K562 (cell line): ENCODE data around the gene WDR13. TPM values are rescaled to one million over a fixed set of nuclear protein-coding genes. Genes with fewer than 3 reads are reported as not detected.
A peak's percentile ranks its signal among the peaks of the same experiment; 100 is the strongest.

Experiments used
- ARHGAP35 ChIP-seq: fragments of 450-650 bp; IDR thresholded peaks from 2 replicates; pipeline ENCODE4 v1.6.1; 2018; ENCODE audit not compliant: partially characterized antibody
- BRD4 ChIP-seq: fragments of 200-600 bp; sonication (generic); IDR thresholded peaks from 2 replicates; pipeline ENCODE4 v1.6.1; 2017; ENCODE audit warnings: inconsistent platforms
- CBFA2T2 ChIP-seq: fragments of 450-650 bp; conservative IDR thresholded peaks from 2 replicates; pipeline ENCODE4 v1.6.1; 2017; ENCODE audit warnings: mild to moderate bottlenecking
- E2F6 ChIP-seq, 2 experiments: IDR thresholded peaks; 2 replicates each; pipeline ENCODE4 v1.6.1; 2011; ENCODE audit warnings: borderline replicate concordance in 1 of 2, control low read depth in 1 of 2, low read depth in 1 of 2, low read length in 1 of 2, mild to moderate bottlenecking in 1 of 2, mixed read lengths in 1 of 2, moderate library complexity in 1 of 2; ENCODE audit not compliant: insufficient read depth in 1 of 2, insufficient read length in 1 of 2, poor library complexity in 1 of 2, severe bottlenecking in 1 of 2; ENCODE audit errors: extremely low read depth in 1 of 2
- FOXA3 ChIP-seq, 2 experiments: fragments of 450-650 bp in 1 of 2; sonication (generic) in 1 of 2; formaldehyde crosslinking; IDR thresholded peaks in 1 of 2; conservative IDR thresholded peaks in 1 of 2; 2 replicates each; pipeline versions ENCODE4 v1.4.0 to v1.8.0; 2020 to 2022; ENCODE audit warnings: mild to moderate bottlenecking in 2 of 2, missing genetic modification reagents in 1 of 2
- FOXJ2 ChIP-seq: fragments of 200-800 bp; sonication (Bioruptor generic); IDR thresholded peaks from 2 replicates; pipeline ENCODE4 v1.6.1; 2016; ENCODE audit warnings: missing genetic modification characterization, missing compliant biosample characterization
- FOXJ3 ChIP-seq: sonication (generic); formaldehyde crosslinking; IDR thresholded peaks from 2 replicates; pipeline ENCODE4 v1.4.0; 2020; ENCODE audit warnings: mild to moderate bottlenecking, missing genetic modification reagents
- FUS ChIP-seq: fragments of 200-400 bp; formaldehyde crosslinking; optimal IDR thresholded peaks from 2 replicates; pipeline ENCODE3; 2017; ENCODE audit warnings: low read depth, low read length
- GTF2A2 ChIP-seq: IDR thresholded peaks from 2 replicates; pipeline ENCODE4 v1.6.1; 2016; ENCODE audit warnings: mild to moderate bottlenecking, missing genetic modification characterization, missing compliant biosample characterization
- HCFC1 ChIP-seq: IDR thresholded peaks from 2 replicates; pipeline ENCODE4 v1.6.1; 2012; ENCODE audit warnings: low read depth, low read length, improper control_type of control experiment
- HDAC3 ChIP-seq: fragments of 450-650 bp; IDR thresholded peaks from 2 replicates; pipeline ENCODE4 v1.6.1; 2018; ENCODE audit warnings: borderline replicate concordance, mild to moderate bottlenecking, moderate library complexity; ENCODE audit not compliant: partially characterized antibody
- HNRNPL ChIP-seq: fragments of 200-400 bp; formaldehyde crosslinking; IDR thresholded peaks from 2 replicates; pipeline ENCODE4 v1.6.1; 2017; ENCODE audit warnings: low read depth, mild to moderate bottlenecking, low read length
- KHSRP ChIP-seq: fragments of 450-650 bp; IDR thresholded peaks from 2 replicates; pipeline ENCODE4 v1.6.1; 2017
- MLLT1 ChIP-seq, 2 experiments: fragments of 450-650 bp; IDR thresholded peaks; 2 replicates each; pipeline ENCODE4 v1.6.1; 2016
- MTA1 ChIP-seq: fragments of 450-650 bp; IDR thresholded peaks from 2 replicates; pipeline ENCODE4 v1.6.1; 2017; ENCODE audit warnings: borderline replicate concordance
- NCOA4 ChIP-seq: fragments of 450-650 bp; IDR thresholded peaks from 2 replicates; pipeline ENCODE4 v1.6.1; 2018; ENCODE audit warnings: mild to moderate bottlenecking; ENCODE audit not compliant: partially characterized antibody
- NR2C1 ChIP-seq, 2 experiments: fragments of 450-650 bp; IDR thresholded peaks; 2 replicates each; pipeline ENCODE4 v1.6.1; 2017; ENCODE audit warnings: mild to moderate bottlenecking in 2 of 2, antibody characterized with exemption in 1 of 2, inconsistent platforms in 1 of 2, missing compliant biosample characterization in 1 of 2, missing genetic modification characterization in 1 of 2
- PML ChIP-seq: IDR thresholded peaks from 2 replicates; pipeline ENCODE4 v1.6.1; 2012; ENCODE audit warnings: low read length, inconsistent platforms
- POLR2B ChIP-seq: fragments of 450-650 bp; IDR thresholded peaks from 2 replicates; pipeline ENCODE4 v1.6.1; 2018; ENCODE audit warnings: low read depth; ENCODE audit not compliant: partially characterized antibody
- RUNX1 ChIP-seq: sonication (generic); IDR thresholded peaks from 2 replicates; pipeline ENCODE4 v1.6.1; 2016; ENCODE audit warnings: antibody characterized with exemption, low read depth
- TARDBP ChIP-seq: fragments of 450-650 bp; IDR thresholded peaks from 2 replicates; pipeline ENCODE4 v1.6.1; 2016
- TCF7L2 ChIP-seq: fragments of 150-350 bp; IDR thresholded peaks from 2 replicates; pipeline ENCODE4 v1.6.1; 2016; ENCODE audit warnings: low read depth, mild to moderate bottlenecking, low read length, moderate library complexity
- TEAD4 ChIP-seq, 2 experiments: sonication (generic) in 1 of 2; formaldehyde crosslinking in 1 of 2; IDR thresholded peaks; 2 replicates each; pipeline versions ENCODE4 v1.6.1 to v1.8.0; 2012 to 2022; ENCODE audit warnings: borderline replicate concordance in 1 of 2, inconsistent platforms in 1 of 2, low read length in 1 of 2, mild to moderate bottlenecking in 1 of 2, missing genetic modification reagents in 1 of 2
- XRCC4 ChIP-seq: IDR thresholded peaks from one replicate; pipeline ENCODE4 v1.6.1; 2011; ENCODE audit not compliant: insufficient read depth, insufficient read length; ENCODE audit errors: extremely low read depth
- ZBTB12 ChIP-seq: fragments of 250-450 bp; sonication (Bioruptor Pico); IDR thresholded peaks from 2 replicates; pipeline ENCODE4 v1.4.0; 2020
- ZNF224 ChIP-seq: sonication (generic); formaldehyde crosslinking; IDR thresholded peaks from 2 replicates; pipeline ENCODE4 v1.8.0; 2022; ENCODE audit warnings: mild to moderate bottlenecking, missing genetic modification reagents
- ZSCAN32 ChIP-seq: fragments of 450-650 bp; formaldehyde crosslinking; IDR thresholded peaks from 2 replicates; pipeline ENCODE4 v1.4.0; 2020; ENCODE audit warnings: mild to moderate bottlenecking, moderate library complexity
- polyA plus RNA-seq, 8 experiments: library from polyadenylated mRNA; depleted of rRNA in 4 of 8; stranded (reverse) in 5 of 8; unstranded in 3 of 8; fragments of >200 nt; fragmentation: Nextera tagmentation in 2 of 8; fragmentation: Illumina TruSeq in 1 of 8; extraction: Ambion mirVana in 2 of 8; extraction: Trizol in 1 of 8; gene quantifications; 2 replicates each; pipeline versions ENCODE4 v1.2.1 to v1.2.3, GENCODE V29; 2011 to 2014; ENCODE audit warnings: inconsistent platforms in 1 of 8, missing spikeins in 1 of 8
- total RNA-seq, 7 experiments: library from RNA; depleted of rRNA in 6 of 7; stranded (reverse); fragments of >200 nt in 6 of 7; fragmentation: Illumina TruSeq in 2 of 7; extraction: Trizol in 2 of 7; gene quantifications; 2 replicates each; pipeline versions ENCODE4 v1.2.1 to v1.2.3, GENCODE V29; 2011 to 2021; ENCODE audit warnings: low replicate concordance in 1 of 7

Gene WDR13
- total and polyA plus RNA-seq, 9 of the 15 experiments (the other 6 are each of a cell fraction or from before 2014, with no cell fraction given) = 7.4 to 70.5 (median 31.4) TPM

- TF ChIP-seq HCFC1 (no peak), FOXA3 (CRISPR knock-in tag; conservative IDR thresholded peaks at IDR 0.05 in 1 of 2, IDR thresholded peaks at IDR 0.05 in 1 of 2) (no peak), NCOA4 (no peak), FOXJ2 (tag) (no peak), ARHGAP35 (no peak), POLR2B (no peak), CBFA2T2 (no peak), FOXJ3 (CRISPR knock-in tag) (no peak), KHSRP (peak; percentile 86), XRCC4 (no peak), HDAC3 (no peak), MTA1 (0 out of 2 replicates have a peak, but pooled peaks have one; percentile 64), TEAD4 (IDR thresholded peaks at IDR 0.05; ENCODE audit: low read length) (no peak), TEAD4 (CRISPR knock-in tag; IDR thresholded peaks at IDR 0.05; ENCODE audit: borderline replicate concordance) (no peak), MLLT1 (IDR thresholded peaks at IDR 0.05) (peak; percentile 34 to 57; a peak in 1 of 4 replicates), ZBTB12 (CRISPR knock-in tag) (peak; percentile 57), FUS (no peak), E2F6 (IDR thresholded peaks at IDR 0.05; ENCODE audit: borderline replicate concordance in 1 of 2, extremely low read depth in 1 of 2, insufficient read depth in 1 of 2, insufficient read length in 1 of 2, low read depth in 1 of 2, low read length in 1 of 2, poor library complexity in 1 of 2, severe bottlenecking in 1 of 2) (no peak), TARDBP (peak; percentile 92; the same call in 1 of the 2 replicates), RUNX1 (no peak), TCF7L2 (no peak), ZNF224 (no peak), GTF2A2 (no peak), BRD4 (no peak), NR2C1 (IDR thresholded peaks at IDR 0.05) (no peak; the same call in 1 of the 2 replicates), NR2C1 (tag; IDR thresholded peaks at IDR 0.05) (peak; percentile 70; the same call in 1 of the 2 replicates), ZSCAN32 (CRISPR knock-in tag) (no peak), HNRNPL (no peak), PML (no peak)
Measured at GRCh38 chrX:48573690-48574269, 23.5 kb upstream of the WDR13 start (continued).
